H1 (cell line): ENCODE results near the gene ROR1. TPM values are rescaled to one million over a fixed set of nuclear protein-coding genes. Genes with fewer than 3 reads are reported as not detected.

Source experiments
- RBBP5 ChIP-seq: IDR thresholded peaks from 2 replicates; pipeline ENCODE4 v1.7.1; 2012; ENCODE audit warnings: low read depth, mild to moderate bottlenecking, inconsistent platforms, low read length, moderate library complexity, borderline replicate concordance
- SP1 ChIP-seq: IDR thresholded peaks from 2 replicates; pipeline ENCODE4 v1.6.1; 2011; ENCODE audit warnings: low read depth, low read length
- USF2 ChIP-seq: IDR thresholded peaks from 2 replicates; pipeline ENCODE4 v1.6.1; 2011; ENCODE audit warnings: low read length, improper control_type of control experiment
- polyA plus RNA-seq, 7 experiments: library from polyadenylated mRNA; depleted of rRNA in 3 of 7; stranded (reverse) in 5 of 7; unstranded in 2 of 7; fragments of >200 nt in 5 of 7; fragments of 200-250 nt in 2 of 7; gene quantifications; 1 replicate in 5 of 7; 2 replicates in 1 of 7; 4 replicates in 1 of 7; pipeline versions ENCODE4 v1.2.1 to v1.2.3, GENCODE V29; 2011 to 2013; ENCODE audit warnings: missing spikeins in 2 of 7, mixed read lengths in 2 of 7
- total RNA-seq: library from RNA; stranded (reverse); fragmentation: NEBNext Ultra II Directional; extraction: Animal tissue kit (Norgen Biotek cat#: 25700); gene quantifications from 2 replicates; pipeline ENCODE4 v1.2.1, GENCODE V29; 2021

Gene ROR1
- total and polyA plus RNA-seq, 2 of the 8 experiments (the other 6 are each of a cell fraction or from before 2014, with no cell fraction given), result 33.6 to 73.6 TPM

- TF ChIP-seq RBBP5 (no peak), USF2 (no peak), SP1 (no peak)
Measured at GRCh38 chr1:64097859-64098258, 324.0 kb downstream of the ROR1 start (continued).
